Measurements from ENCODE around the gene MRAS. TPM values are rescaled to one million over a fixed set of nuclear protein-coding genes. Genes with fewer than 3 reads are reported as not detected.

The MRAS gene
- total RNA-seq, 1 donor from 2014 or later: 349 TPM

DNA sequence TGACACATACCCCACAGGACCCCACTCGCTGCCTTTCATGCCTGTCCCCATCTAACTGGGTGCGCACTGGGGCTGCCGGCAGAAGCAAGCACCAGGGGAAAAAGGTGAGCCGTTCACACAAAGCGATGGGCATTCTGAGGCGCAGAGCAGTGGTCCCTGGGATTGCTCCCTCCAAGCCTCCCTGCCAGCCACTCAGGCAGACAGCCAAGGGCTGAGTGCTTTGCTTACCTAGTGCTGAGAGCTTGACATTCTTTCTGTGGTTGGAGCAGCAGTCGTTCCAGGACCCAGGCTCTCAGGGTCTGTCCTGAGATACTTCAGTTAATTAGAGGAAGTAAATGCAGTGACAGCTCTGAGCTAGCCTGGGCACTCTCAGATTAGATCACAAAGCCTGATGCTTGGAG is 91.7 kb downstream of the MRAS start:
- peaks cover 22% of the 10 kb centered on the region for H3K27me3 ChIP-seq (ENCODE audit: low read depth)
- H3K36me3 ChIP-seq: no peaks in the 10 kb centered on the region
- intact Hi-C loops (cut with micrococcal nuclease): no loop called here
- no peaks in the 10 kb centered on the region for H3K9me3 ChIP-seq (replicated peaks)
- TF ChIP-seq CTCF (IDR thresholded peaks at IDR 0.05; ENCODE audit: borderline replicate concordance): no peak
- H3K4me1 ChIP-seq: peaks cover 19% of the 10 kb centered on the region
- no peak overlapping the region for H3K27ac ChIP-seq (replicated peaks)
- no peak overlapping the region for H3K4me3 ChIP-seq
- peak; percentile 61 for DNase-seq

- H3K27ac ChIP-seq (replicated peaks): no peak overlapping the region
- no peak overlapping the region for H3K4me3 ChIP-seq
- H3K36me3 ChIP-seq: no peaks in the 10 kb centered on the region
- intact Hi-C loops (cut with micrococcal nuclease): no loop called here
- peaks cover 18% of the 10 kb centered on the region for H3K27me3 ChIP-seq (ENCODE audit: low read depth)
- H3K4me1 ChIP-seq: peaks cover 14% of the 10 kb centered on the region
- H3K9me3 ChIP-seq (replicated peaks): no peaks in the 10 kb centered on the region
- no peak for TF ChIP-seq CTCF (IDR thresholded peaks at IDR 0.05; ENCODE audit: borderline replicate concordance)
- DNase-seq: no peak
Measured at GRCh38 chr3:138440596-138440995, 92.2 kb downstream of the MRAS start.

GRCh38 chr3:138441256-138441655 is 92.9 kb downstream of the MRAS start:
- intact Hi-C loops (cut with micrococcal nuclease): no loop called here
- DNase-seq: no peak
- TF ChIP-seq CTCF (IDR thresholded peaks at IDR 0.05; ENCODE audit: borderline replicate concordance): no peak
- peaks cover 11% of the 10 kb centered on the region for H3K4me1 ChIP-seq
- H3K9me3 ChIP-seq (replicated peaks): no peaks in the 10 kb centered on the region
- H3K27ac ChIP-seq (replicated peaks): no peak overlapping the region
- H3K4me3 ChIP-seq: no peak overlapping the region
- H3K36me3 ChIP-seq: no peaks in the 10 kb centered on the region
- H3K27me3 ChIP-seq (ENCODE audit: low read depth): peaks cover 11% of the 10 kb centered on the region

- Histone ChIP-seq H3K36me3 (no peaks in the 10 kb centered on the region), H3K9me3 (replicated peaks) (no peaks in the 10 kb centered on the region), H3K4me3 (no peak overlapping the region), H3K4me1 (peaks cover 11% of the 10 kb centered on the region), H3K27me3 (ENCODE audit: low read depth) (peaks cover 6% of the 10 kb centered on the region), H3K27ac (replicated peaks) (no peak overlapping the region)
- no peak for DNase-seq
- no peak for TF ChIP-seq CTCF (IDR thresholded peaks at IDR 0.05; ENCODE audit: borderline replicate concordance)
- intact Hi-C loops (cut with micrococcal nuclease): no loop called here
Measured at GRCh38 chr3:138441742-138442141, 93.4 kb downstream of the MRAS start.

GRCh38 chr3:138442433-138442832 is 94.1 kb downstream of the MRAS start:
- H3K4me3 ChIP-seq: no peak overlapping the region
- no peak for DNase-seq
- H3K27me3 ChIP-seq (ENCODE audit: low read depth): no peaks in the 10 kb centered on the region
- intact Hi-C loops (cut with micrococcal nuclease): no loop called here
- no peak overlapping the region for H3K27ac ChIP-seq (replicated peaks)
- H3K4me1 ChIP-seq: peaks cover 11% of the 10 kb centered on the region
- no peaks in the 10 kb centered on the region for H3K9me3 ChIP-seq (replicated peaks)
- no peaks in the 10 kb centered on the region for H3K36me3 ChIP-seq
- TF ChIP-seq CTCF (IDR thresholded peaks at IDR 0.05; ENCODE audit: borderline replicate concordance): no peak

DNA sequence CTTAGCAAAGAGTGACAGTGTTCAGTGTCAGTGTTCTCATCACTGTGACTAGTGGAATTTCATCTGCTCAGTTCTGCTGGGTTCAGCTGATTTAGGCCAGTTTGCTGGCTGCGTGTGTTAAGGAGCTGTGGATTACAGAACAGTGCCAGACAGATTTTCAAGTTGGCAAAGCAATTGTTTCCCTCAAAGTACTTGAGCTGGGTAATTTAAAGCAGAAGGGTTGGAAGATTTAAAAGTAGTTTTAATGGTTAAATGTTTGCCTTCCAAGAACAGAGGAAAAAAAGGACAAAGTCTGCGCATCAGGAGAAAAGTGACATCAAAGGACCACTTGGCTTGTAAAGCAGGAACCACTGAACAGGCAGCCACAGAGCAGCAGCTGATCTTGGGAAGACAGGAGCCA is 94.7 kb downstream of the MRAS start:
- intact Hi-C loops (cut with micrococcal nuclease): no loop called here
- H3K36me3 ChIP-seq: no peaks in the 10 kb centered on the region
- no peak for DNase-seq
- no peak for TF ChIP-seq CTCF (IDR thresholded peaks at IDR 0.05; ENCODE audit: borderline replicate concordance)
- no peaks in the 10 kb centered on the region for H3K27me3 ChIP-seq (ENCODE audit: low read depth)
- peaks cover 11% of the 10 kb centered on the region for H3K4me1 ChIP-seq
- no peak overlapping the region for H3K4me3 ChIP-seq
- H3K9me3 ChIP-seq (replicated peaks): no peaks in the 10 kb centered on the region
- no peak overlapping the region for H3K27ac ChIP-seq (replicated peaks)
